Measurements from ENCODE around the gene RERE.
A peak's percentile ranks its signal among the peaks of the same experiment; 100 is the strongest.
"Not testable (repeated sequence)": the region's sequence is repeated elsewhere in the genome, so short reads cannot be mapped to it uniquely, and the experiment has no call there.

The RERE gene

GRCh38 chr1:8464377-8464776 is 353.1 kb downstream of the RERE start:
- in situ Hi-C loops (cut with MboI; ENCODE audit: low pct_unique_long_range_greater_than_20kb, low sequenced_read_pairs), result no loop called here

DNA sequence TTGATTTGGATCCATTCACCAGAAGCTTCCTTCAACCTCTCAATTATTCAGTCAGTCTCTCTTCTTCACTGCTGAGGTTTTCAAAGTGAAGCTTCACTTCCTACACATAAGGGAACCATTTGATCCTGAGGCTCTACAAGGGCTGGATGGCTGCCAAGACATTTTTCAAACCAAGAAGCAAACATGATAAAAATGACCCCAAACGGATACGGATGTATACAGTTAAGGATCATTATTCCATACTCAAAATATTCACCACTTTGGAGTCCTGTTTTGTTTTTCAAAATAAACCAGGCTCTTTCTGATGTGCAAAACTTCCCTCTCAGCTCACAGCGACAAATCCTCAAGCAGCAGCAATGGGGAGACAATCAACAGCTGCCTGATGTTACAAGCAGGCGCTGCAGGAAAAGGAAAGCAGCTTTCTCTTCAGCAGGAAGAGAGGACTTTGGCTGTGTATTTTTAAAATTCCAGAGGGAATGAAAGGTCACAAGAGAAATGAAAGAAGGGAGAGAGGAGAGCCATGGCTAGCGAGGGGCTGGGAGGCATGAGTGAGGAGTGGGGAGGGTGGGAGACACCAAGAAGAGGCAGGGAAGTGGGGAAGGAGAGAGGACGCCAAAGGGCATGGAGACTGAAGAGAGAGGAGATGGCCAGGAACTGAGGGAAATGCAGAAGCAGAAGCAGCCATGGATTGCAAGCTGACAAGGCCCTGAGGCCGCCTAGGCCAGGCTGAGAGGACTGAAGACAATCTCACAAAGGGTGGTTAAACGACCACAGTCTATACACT is 354.1 kb downstream of the RERE start:
- peak; percentile 47 for DNase-seq
- in situ Hi-C loops (cut with MboI; ENCODE audit: low pct_unique_long_range_greater_than_20kb, low sequenced_read_pairs), result no loop called here

More at GRCh38 chr1:8464377-8464776, 353.1 kb downstream of the RERE start:
- no peak for DNase-seq

DNA sequence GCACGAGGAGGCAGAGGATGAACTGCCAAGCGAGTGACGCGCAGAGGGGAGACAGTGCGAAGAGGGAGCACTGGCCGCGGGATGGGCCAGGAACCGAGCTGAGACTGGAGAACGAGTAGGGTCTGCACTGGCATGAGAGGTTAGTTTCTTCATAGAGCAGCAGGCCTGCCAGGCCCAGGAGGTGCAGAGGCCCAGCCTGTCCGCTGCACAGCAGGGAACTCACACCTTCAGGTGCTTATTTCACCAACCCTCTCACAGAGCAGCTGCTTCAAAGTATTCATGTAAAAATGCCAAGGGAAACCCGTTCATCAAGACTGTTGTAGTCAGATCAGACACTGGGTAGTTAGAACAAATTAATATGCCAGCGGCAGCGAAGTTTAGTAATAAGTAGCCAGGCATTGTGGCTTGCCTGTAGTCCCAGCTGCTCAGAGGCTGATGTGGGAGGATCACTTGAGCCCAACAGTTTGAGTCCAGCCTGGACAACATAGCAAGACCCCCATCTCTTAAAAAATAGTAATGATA is 355.0 kb downstream of the RERE start:
- in situ Hi-C loops (cut with MboI; ENCODE audit: low pct_unique_long_range_greater_than_20kb, low sequenced_read_pairs), result no loop called here
- DNase-seq, result no peak

DNA sequence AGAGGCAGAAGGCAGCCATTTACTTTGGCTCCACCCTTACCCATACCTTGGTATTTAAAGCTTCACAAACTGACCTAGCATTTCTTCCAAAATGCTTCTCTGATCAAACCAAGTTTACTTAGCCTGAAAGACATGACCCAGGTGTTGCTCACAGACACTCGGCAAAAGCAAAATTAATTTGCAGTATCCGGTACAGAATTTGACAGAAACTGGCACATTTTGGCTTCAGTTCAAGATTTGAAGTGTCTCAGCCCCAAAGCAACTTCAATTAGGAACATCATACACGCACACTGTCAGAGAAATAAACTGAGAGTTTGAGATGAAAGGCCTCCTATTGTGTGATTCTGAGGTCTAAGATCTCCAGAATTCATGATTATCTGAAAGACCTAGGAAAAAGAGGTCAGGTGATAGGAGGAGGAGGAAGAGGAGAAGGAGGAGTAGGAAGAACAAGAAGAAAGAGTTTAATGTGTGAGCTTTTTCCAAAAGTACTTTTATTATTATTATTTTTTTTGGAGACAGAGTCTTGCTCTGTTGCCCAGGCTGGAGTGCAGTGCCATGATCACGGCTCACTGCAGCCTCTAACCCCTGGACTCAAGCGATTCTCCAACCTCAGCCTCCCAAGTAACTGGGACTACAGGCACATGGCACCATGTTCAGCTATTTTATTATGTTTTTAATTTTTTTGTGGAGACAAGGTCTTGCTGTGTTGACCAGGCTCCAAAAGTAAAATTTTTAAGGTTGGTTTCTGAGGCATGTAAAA is 355.9 kb downstream of the RERE start:
- in situ Hi-C loops (cut with MboI; ENCODE audit: low pct_unique_long_range_greater_than_20kb, low sequenced_read_pairs), result no loop called here
- DNase-seq, result no peak

- in situ Hi-C loops (cut with MboI; ENCODE audit: low pct_unique_long_range_greater_than_20kb, low sequenced_read_pairs), result no loop called here
- no peak for DNase-seq
Observed at GRCh38 chr1:8460784-8461183, 356.7 kb downstream of the RERE start.

DNA sequence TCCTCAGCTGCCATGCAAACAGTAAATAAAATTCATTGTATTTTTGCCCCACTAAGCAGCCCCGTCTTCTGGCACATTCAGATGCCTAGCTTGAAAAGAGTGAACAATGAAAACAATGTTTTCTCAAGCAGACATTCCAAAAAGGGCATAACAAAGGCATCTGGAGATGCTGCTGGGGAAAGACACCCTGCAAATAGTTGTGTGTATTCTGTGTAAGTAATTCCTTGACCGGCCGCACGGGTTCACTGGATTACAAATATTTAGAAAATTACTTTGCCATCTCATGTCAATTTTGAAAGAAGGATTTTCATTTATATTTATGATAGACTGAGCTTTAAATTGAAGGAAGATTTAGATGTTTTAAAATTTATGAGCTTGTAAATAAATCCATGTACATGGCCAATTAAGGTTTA is 357.3 kb downstream of the RERE start:
- DNase-seq, result no peak
- in situ Hi-C loops (cut with MboI; ENCODE audit: low pct_unique_long_range_greater_than_20kb, low sequenced_read_pairs), result no loop called here

GRCh38 chr1:8458607-8459006 is 358.8 kb downstream of the RERE start:
- DNase-seq, result peak; percentile 4
- in situ Hi-C loops (cut with MboI; ENCODE audit: low pct_unique_long_range_greater_than_20kb, low sequenced_read_pairs), result no loop called here

DNA sequence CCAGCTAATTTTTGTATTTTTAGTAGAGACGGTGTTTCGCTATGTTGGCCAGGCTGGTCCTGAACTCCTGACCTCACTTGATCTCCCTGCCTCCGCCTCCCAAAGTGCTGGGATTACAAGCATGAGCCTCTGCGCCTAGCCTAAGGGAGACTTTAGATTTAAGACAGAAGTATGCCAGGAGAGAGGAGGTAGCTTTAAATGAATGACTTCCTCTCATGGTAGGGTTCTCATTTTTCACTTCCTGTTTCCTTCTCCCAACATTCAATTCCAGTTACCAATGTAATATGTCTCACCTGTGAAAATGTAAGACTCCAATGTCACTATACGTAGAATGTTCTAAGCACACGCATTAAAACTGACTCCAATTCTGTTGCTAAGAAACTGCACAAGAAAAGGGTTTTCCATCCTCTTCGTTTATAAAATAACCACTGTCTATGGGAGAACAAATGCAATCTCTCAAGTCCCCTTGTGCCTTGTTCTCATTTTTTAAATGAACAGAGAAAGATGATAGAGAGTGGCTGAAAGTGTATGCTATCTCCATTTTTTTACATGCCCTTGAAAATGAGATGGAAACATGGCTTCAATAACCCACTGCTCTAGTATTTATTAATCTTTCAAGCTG is 359.6 kb downstream of the RERE start:
- DNase-seq, result peak; percentile 63
- in situ Hi-C loops (cut with MboI; ENCODE audit: low pct_unique_long_range_greater_than_20kb, low sequenced_read_pairs), result no loop called here

DNA sequence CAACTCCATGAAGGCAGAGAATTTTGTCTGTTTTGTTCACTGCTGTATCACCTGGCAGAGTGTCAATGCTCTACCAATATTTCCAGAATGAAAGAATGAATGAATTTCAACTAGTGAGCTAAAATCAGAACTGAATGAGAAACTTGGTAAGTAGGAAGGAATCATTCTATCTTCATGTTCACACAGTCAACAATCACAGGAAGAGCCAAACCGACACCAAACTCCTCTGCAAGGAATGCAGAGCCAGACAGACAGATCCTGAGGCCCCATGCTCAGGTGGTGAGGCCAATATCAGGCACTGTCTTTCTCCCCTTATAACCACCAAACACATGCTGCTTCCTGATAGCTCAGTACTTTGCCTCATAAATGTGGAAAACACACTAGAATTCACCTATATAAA is 360.4 kb downstream of the RERE start:
- DNase-seq, result no peak
- in situ Hi-C loops (cut with MboI; ENCODE audit: low pct_unique_long_range_greater_than_20kb, low sequenced_read_pairs), result no loop called here

- no peak for DNase-seq
- in situ Hi-C loops (cut with MboI; ENCODE audit: low pct_unique_long_range_greater_than_20kb, low sequenced_read_pairs), result no loop called here
Observed at GRCh38 chr1:8456308-8456912, 361.0 kb downstream of the RERE start.

DNA sequence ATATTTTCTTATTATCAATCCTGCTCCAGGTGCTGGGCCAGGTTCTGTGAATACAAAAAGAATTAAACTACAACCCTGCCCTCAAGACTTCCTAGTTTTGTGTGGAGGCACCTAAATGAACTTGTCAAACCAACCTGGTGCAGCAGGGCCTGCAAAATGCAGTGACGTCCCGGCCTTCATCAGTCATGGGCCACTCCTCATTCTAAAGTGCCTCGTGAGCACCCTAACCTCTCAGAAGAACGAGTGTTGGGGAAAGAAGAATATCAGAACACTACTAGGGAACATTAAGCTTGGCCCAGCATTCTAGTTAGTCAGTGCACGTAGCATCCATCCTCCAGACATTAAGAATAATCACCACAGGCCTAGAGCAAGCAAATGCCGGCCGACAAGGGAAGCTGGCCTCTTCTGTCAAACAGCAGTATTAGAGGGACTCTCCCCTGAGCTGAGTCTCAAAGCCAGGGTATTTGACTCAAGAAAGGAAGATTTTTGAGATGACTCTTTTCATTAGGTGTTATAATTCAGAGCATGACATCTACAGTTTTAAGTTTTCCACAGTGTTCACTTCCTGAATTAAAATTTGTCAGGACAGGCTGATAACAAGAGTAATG is 361.6 kb downstream of the RERE start:
- DNase-seq, result no peak
- in situ Hi-C loops (cut with MboI; ENCODE audit: low pct_unique_long_range_greater_than_20kb, low sequenced_read_pairs), result no loop called here

DNA sequence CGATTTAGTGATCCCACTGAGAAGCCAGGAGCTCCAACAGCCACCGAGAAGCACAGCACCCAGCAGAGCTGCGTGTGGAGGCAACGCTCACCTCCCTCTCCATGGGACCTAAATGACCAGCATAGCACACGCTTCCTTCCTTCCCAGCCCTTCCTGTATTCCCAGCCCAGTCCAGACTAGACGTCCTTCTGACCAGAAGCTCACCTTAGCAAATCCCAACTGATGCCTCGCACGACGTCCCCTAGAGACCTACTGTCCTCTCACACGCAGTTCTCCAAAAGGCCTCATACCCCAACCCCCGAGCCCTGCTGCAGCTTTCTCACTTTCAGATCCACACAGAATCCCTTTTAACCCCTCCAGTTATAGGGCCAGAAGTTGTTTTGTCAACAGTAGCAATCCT is 367.1 kb downstream of the RERE start:
- in situ Hi-C loops (cut with MboI; ENCODE audit: low pct_unique_long_range_greater_than_20kb, low sequenced_read_pairs), result no loop called here
- no peak for DNase-seq

- in situ Hi-C loops (cut with MboI; ENCODE audit: low pct_unique_long_range_greater_than_20kb, low sequenced_read_pairs), result no loop called here
- DNase-seq, result no peak
Observed at GRCh38 chr1:8448911-8449661, 368.4 kb downstream of the RERE start.

- in situ Hi-C loops (cut with MboI; ENCODE audit: low pct_unique_long_range_greater_than_20kb, low sequenced_read_pairs); DNase-seq: not testable (repeated sequence)
Observed at GRCh38 chr1:8448505-8448904, 368.9 kb downstream of the RERE start.

DNA sequence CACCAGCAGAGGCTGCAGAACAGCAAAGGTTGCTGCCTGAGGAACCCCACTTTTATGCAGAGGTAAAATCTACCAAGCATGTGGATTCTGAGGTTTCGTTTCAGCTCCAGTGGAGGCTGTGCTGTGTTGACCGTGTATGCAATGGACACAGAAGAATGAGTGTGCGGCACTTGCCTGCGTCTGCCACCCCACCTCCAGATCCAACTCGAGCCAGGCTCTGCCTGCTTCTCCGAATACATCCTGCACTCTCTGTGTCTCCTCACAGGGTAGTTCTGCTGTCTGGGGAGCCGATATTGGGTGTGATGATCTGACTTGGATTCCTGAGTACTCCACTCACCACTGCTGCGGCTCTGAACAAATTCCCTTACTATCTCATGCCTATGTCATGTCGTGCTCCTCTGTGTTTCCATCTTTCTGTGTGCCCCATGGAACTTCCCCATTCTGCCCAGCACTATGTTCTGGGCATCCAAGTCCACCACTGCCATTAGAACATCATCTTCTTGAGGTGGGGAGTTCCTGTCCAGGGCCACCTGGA is 369.8 kb downstream of the RERE start:
- DNase-seq, result no peak
- in situ Hi-C loops (cut with MboI; ENCODE audit: low pct_unique_long_range_greater_than_20kb, low sequenced_read_pairs), result no loop called here

DNA sequence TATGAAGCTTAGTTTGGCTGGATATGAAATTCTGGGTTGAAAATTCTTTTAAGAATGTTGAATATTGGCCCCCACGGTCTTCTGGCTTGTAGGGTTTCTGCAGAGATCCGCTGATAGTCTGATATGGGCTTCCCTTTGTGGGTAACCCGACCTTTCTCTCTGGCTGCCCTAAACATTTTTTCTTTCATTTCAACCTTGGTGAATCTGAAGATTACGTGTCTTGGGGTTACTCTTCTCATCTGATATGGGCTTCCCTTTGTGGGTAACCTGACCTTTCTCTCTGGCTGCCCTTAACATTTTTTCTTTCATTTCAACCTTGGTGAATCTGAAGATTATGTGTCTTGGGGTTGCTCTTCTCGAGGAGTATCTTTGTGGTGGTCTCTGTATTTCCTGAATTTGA is 371.3 kb downstream of the RERE start:
- DNase-seq; in situ Hi-C loops (cut with MboI; ENCODE audit: low pct_unique_long_range_greater_than_20kb, low sequenced_read_pairs): not testable (repeated sequence)

DNA sequence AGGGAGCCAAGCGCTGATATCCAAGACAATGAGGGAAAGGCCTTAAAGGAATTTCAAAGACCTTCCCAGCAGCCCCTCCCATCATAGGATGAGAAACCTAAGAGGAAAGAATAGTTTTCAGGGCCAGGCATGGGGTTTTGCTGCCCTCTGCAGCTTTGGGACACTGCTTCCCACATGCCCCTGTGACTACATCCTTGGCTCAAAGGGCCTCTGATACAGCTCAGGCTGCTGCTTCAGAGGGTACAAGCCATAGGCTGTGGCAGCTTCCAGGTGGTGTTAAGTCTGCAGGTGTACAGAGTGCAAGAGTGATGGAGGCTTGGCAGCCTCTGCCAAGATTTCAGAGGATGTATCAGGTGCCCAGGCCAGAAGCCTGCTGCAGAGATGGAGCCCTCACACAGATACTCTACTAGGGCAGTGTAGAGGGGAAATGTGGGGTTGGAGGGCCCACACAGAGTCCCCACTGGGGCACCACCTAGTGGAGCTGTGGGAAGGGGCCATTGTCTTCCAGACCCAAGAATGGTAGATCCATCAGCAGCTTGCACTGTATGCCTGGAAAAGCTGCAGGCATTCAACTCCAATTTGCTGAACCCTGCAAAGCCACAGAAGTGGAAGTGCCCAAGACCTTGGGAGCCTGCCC is 373.8 kb downstream of the RERE start:
- in situ Hi-C loops (cut with MboI; ENCODE audit: low pct_unique_long_range_greater_than_20kb, low sequenced_read_pairs), result no loop called here

DNA sequence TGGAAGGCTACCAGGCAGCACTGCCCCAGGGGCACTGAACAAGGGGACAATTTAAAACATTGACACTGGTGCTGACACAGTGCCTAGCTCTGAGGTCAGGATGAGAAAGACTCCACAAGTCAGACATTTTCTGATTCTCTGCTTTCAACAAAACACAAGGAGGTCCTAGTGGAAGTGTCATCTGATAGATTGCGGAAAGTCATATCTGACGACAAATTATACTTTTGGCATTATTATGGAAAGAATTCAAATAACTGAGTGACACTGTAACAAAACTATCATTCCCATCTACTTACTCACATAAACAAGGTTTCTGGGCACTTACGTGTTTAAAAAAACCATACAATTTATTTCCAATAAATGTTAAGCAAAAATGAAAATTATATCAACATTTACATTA is 376.0 kb downstream of the RERE start:
- no peak for DNase-seq
- in situ Hi-C loops (cut with MboI; ENCODE audit: low pct_unique_long_range_greater_than_20kb, low sequenced_read_pairs), result no loop called here

More for the DNA sequence above, 373.8 kb downstream of the RERE start:
- peak; percentile 28 for DNase-seq

Data from KBM-7 (cell line).